RPMI8226 (cell line): ENCODE data around the gene TSPAN15.

Experiments
- DNase-seq: peaks from one replicate; pipeline ENCODE4 v3.0.0-alpha.2; 2015

TSPAN15 gene

GRCh38 chr10:69489506-69490090 is 38.3 kb downstream of the TSPAN15 start:
- DNase-seq: no peak

- DNase-seq: no peak
These were observed 39.6 kb downstream of the TSPAN15 start for GRCh38 chr10:69490876-69491275.

GRCh38 chr10:69491611-69492010 is 40.3 kb downstream of the TSPAN15 start:
- no peak for DNase-seq

- DNase-seq: no peak
These were observed 41.0 kb downstream of the TSPAN15 start for GRCh38 chr10:69492091-69492745.

- DNase-seq: no peak
These were observed 41.6 kb downstream of the TSPAN15 start for GRCh38 chr10:69492746-69493462.

- no peak for DNase-seq
These were observed 43.6 kb downstream of the TSPAN15 start for GRCh38 chr10:69494626-69495558.

- DNase-seq: no peak
These were observed 44.4 kb downstream of the TSPAN15 start for GRCh38 chr10:69495666-69496065.

GRCh38 chr10:69496352-69497230 is 45.3 kb downstream of the TSPAN15 start:
- no peak for DNase-seq

GRCh38 chr10:69497231-69497561 is 45.9 kb downstream of the TSPAN15 start:
- no peak for DNase-seq

GRCh38 chr10:69497611-69498390 is 46.5 kb downstream of the TSPAN15 start:
- no peak for DNase-seq

- no peak for DNase-seq
These were observed 47.6 kb downstream of the TSPAN15 start for GRCh38 chr10:69498711-69499471.

- DNase-seq: no peak
These were observed 48.7 kb downstream of the TSPAN15 start for GRCh38 chr10:69499726-69500689.

- DNase-seq: no peak
These were observed 49.7 kb downstream of the TSPAN15 start for GRCh38 chr10:69500864-69501468.

GRCh38 chr10:69501657-69502056 is 50.4 kb downstream of the TSPAN15 start:
- DNase-seq: no peak

- DNase-seq: no peak
These were observed 51.3 kb downstream of the TSPAN15 start for GRCh38 chr10:69502589-69502988.

GRCh38 chr10:69503001-69503895 is 52.0 kb downstream of the TSPAN15 start:
- DNase-seq: no peak

GRCh38 chr10:69503896-69504265 is 52.6 kb downstream of the TSPAN15 start:
- no peak for DNase-seq
